SU-DHL-6 (cell line): ENCODE measurements around the gene NOS1AP.

Experiments
- H2AFZ ChIP-seq: fragments of 200-600 bp; sonication (generic); 2 replicates; pipeline ENCODE4 v1.6.1; 2014; ENCODE audit warnings: low read depth, mild to moderate bottlenecking, moderate library complexity, mixed read lengths, antibody characterized with exemption, low read length; ENCODE audit not compliant: severe bottlenecking
- H3F3A ChIP-seq: fragments of 200-600 bp; shearing (Covaris generic); 2 replicates; pipeline ENCODE4 v1.6.0; 2016; ENCODE audit warnings: antibody characterized with exemption, mild to moderate bottlenecking; ENCODE audit not compliant: insufficient read depth
- H3K27ac ChIP-seq: fragments of 200-600 bp; sonication (generic); 2 replicates; pipeline ENCODE4 v1.5.1; 2016; ENCODE audit warnings: low read depth, mild to moderate bottlenecking, low read length, moderate library complexity, mixed read lengths
- H3K27me3 ChIP-seq: fragments of 200-600 bp; sonication (generic), shearing (Covaris generic); 2 replicates; pipeline ENCODE4 v1.6.0; 2014; ENCODE audit warnings: mild to moderate bottlenecking, low read length
- H3K36me3 ChIP-seq: fragments of 200-600 bp; sonication (generic); 2 replicates; pipeline ENCODE4 v1.6.1; 2014; ENCODE audit warnings: mild to moderate bottlenecking, low read length, mixed read lengths
- H3K4me2 ChIP-seq: fragments of 300-600, 200-600 bp; shearing (Covaris generic), sonication (generic); 2 replicates; pipeline ENCODE4 v1.6.0; 2014; ENCODE audit warnings: low read length, low read depth, mild to moderate bottlenecking; ENCODE audit not compliant: poor library complexity, severe bottlenecking
- H3K4me3 ChIP-seq: fragments of 200-600 bp; sonication (generic); 2 replicates; pipeline ENCODE4 v1.5.1; 2014; ENCODE audit warnings: antibody characterized with exemption, low read length, mild to moderate bottlenecking, mixed read lengths; ENCODE audit not compliant: insufficient read depth, poor library complexity, severe bottlenecking
- H3K79me2 ChIP-seq: fragments of 200-600 bp; sonication (generic); 2 replicates; pipeline ENCODE4 v1.6.1; 2014; ENCODE audit warnings: mild to moderate bottlenecking, low read length, moderate library complexity; ENCODE audit not compliant: insufficient read depth
- H3K9ac ChIP-seq: fragments of 200-600 bp; sonication (generic); 2 replicates; pipeline ENCODE4 v1.7.0; 2014; ENCODE audit warnings: mild to moderate bottlenecking, low read length
- H3K9me2 ChIP-seq: fragments of 200-600 bp; sonication (generic); replicated peaks from 2 replicates; pipeline ENCODE4 v1.6.1; 2014; ENCODE audit warnings: low read length; ENCODE audit not compliant: insufficient read depth
- H3K9me3 ChIP-seq: fragments of 200-600 bp; sonication (generic); 2 replicates; pipeline ENCODE4 v1.6.1; 2014; ENCODE audit warnings: low read length, mixed read lengths; ENCODE audit not compliant: insufficient read depth
- H4K20me1 ChIP-seq: fragments of 200-600 bp; sonication (generic); 2 replicates; pipeline ENCODE4 v1.6.1; 2014; ENCODE audit warnings: low read depth, mild to moderate bottlenecking, antibody characterized with exemption, low read length, moderate library complexity, mixed read lengths
- EZH2phosphoT487 ChIP-seq: fragments of 200-600 bp; sonication (generic), shearing (Covaris generic); conservative IDR thresholded peaks from 2 replicates; pipeline ENCODE4 v1.6.1; 2018; ENCODE audit warnings: mild to moderate bottlenecking, antibody characterized with exemption, low read length, moderate library complexity, mixed read lengths
- TF ChIP-seq, protein P1 (sequence below): fragments of 200-600 bp; sonication (generic); IDR thresholded peaks from one replicate; pipeline ENCODE4 v1.5.1; 2017; ENCODE audit warnings: antibody characterized with exemption, mild to moderate bottlenecking, low read length, moderate library complexity; ENCODE audit not compliant: insufficient read depth, poor library complexity, severe bottlenecking

NOS1AP gene

DNA sequence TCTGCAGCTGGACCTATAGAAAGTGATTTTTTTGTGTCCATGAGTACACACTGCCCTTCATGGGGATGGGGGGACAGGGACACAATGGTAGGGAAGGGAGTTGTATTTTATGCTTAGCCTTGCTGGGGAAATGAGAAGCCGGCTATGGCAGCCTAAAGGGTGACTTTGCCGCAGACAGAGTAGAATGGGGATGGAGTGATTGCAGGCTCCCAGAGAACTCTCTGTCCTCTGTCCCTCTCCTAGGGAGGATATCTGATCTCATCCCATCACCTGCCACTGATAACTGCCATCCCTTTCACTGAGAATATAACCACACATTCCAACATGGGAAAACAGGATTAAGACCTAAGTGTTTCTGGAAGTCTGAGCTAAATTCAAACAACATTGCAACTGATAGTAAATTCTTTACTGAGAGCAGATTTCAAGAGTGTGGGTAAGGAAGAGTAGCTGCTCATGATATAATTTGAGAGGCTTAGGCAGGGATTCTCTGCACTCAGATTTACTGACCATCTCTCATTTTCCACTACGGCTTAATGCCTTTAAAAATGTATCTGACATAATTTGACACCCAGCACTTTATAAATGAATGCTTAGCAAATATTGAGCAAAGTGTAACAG is 328.6 kb downstream of the NOS1AP start:
- Histone ChIP-seq H3K9me2 (no peaks in the 10 kb centered on the region), H3K4me2 (no peak overlapping the region), H3K9ac (no peak overlapping the region), H3K27ac (no peak overlapping the region), H2AFZ (no peak overlapping the region), H4K20me1 (no peaks in the 10 kb centered on the region), H3K4me3 (no peak overlapping the region), H3K9me3 (no peaks in the 10 kb centered on the region), H3K36me3 (no peaks in the 10 kb centered on the region), H3K79me2 (no peaks in the 10 kb centered on the region), H3K27me3 (no peaks in the 10 kb centered on the region), H3F3A (no peaks in the 10 kb centered on the region)
- TF ChIP-seq, protein P1, sequence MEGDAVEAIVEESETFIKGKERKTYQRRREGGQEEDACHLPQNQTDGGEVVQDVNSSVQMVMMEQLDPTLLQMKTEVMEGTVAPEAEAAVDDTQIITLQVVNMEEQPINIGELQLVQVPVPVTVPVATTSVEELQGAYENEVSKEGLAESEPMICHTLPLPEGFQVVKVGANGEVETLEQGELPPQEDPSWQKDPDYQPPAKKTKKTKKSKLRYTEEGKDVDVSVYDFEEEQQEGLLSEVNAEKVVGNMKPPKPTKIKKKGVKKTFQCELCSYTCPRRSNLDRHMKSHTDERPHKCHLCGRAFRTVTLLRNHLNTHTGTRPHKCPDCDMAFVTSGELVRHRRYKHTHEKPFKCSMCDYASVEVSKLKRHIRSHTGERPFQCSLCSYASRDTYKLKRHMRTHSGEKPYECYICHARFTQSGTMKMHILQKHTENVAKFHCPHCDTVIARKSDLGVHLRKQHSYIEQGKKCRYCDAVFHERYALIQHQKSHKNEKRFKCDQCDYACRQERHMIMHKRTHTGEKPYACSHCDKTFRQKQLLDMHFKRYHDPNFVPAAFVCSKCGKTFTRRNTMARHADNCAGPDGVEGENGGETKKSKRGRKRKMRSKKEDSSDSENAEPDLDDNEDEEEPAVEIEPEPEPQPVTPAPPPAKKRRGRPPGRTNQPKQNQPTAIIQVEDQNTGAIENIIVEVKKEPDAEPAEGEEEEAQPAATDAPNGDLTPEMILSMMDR: no peak
- no peak for TF ChIP-seq EZH2phosphoT487

DNA sequence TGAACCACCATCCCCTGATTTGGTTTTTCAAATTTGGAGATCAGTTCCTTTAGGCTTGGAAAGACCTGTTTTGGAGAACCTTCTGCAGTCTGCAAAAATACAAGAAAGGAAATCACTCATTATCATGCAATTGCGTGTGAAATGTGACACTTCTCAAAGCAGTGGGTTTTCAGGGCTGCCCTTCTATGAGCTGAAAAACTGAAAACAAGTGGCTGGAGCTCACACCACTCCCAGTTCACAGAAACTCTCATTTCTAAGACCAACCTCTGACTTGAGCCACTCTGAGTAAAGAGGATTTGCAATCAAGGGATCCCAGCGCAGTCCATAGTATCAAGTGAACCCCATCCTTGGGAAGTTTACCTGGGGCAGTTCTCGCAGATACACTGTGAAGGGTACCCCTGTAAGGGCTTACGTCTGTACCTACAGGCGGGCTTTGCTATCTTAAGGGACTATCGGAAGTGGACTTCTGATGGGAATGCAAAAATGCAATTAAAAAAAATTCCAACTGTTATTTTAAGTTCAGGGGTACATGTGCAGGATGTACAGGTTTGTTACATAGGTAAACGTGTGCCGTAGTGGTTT is 329.6 kb downstream of the NOS1AP start:
- Histone ChIP-seq H3K9me2 (no peaks in the 10 kb centered on the region), H3K4me3 (no peak overlapping the region), H3K27ac (no peak overlapping the region), H3K9ac (no peak overlapping the region), H3K27me3 (no peaks in the 10 kb centered on the region), H3K36me3 (no peaks in the 10 kb centered on the region), H3K9me3 (no peaks in the 10 kb centered on the region), H2AFZ (no peak overlapping the region), H3K79me2 (no peaks in the 10 kb centered on the region), H3K4me2 (no peak overlapping the region), H3F3A (no peaks in the 10 kb centered on the region), H4K20me1 (no peaks in the 10 kb centered on the region)
- TF ChIP-seq, protein P1: no peak
- no peak for TF ChIP-seq EZH2phosphoT487

DNA sequence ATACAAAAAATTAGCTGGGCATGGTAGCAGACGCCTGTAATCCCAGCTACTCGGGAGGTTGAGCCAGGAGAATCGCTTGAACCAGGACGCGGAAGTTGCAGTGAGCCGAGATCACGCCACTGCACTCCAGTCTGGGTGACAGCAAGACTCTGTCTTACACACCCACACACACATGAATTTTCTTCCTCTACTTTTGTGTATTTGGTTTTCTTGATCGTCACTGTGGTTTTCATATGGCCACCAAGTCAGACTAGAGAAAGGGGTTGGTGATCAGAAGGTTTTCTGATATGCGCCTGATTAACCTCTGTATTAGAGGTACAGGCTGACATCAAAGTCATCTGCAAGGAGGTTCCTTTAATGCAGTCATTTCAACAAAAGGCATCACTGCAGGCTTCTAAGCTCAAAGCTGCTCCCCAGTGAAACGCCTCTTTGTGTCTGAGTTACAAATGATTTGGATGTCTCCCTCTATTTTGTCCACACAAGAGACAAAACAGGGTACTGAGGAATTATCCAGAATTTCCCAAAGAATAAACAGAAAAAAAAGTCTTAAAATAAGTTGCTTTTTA is 331.4 kb downstream of the NOS1AP start:
- Histone ChIP-seq H3K9ac (no peak overlapping the region), H3K27ac (no peak overlapping the region), H2AFZ (no peak overlapping the region), H3K9me3 (no peaks in the 10 kb centered on the region), H3K36me3 (no peaks in the 10 kb centered on the region), H4K20me1 (no peaks in the 10 kb centered on the region), H3K4me3 (no peak overlapping the region), H3K4me2 (no peak overlapping the region), H3K27me3 (no peaks in the 10 kb centered on the region), H3K9me2 (no peaks in the 10 kb centered on the region), H3K79me2 (no peaks in the 10 kb centered on the region), H3F3A (no peaks in the 10 kb centered on the region)
- TF ChIP-seq EZH2phosphoT487: no peak
- TF ChIP-seq, protein P1: no peak
